Activated naive CD4-positive, alpha-beta T cell treated with anti-CD3 and anti-CD28 coated beads, Interleukin-2, amount 10 ng/mL, durations not matched to agents 7 days and 5 days (primary cell): ENCODE measurements around the gene ADAMTS15.

Source experiments
- CTCF ChIA-PET: fragments of 350-600 bp; sonication (Branson Sonifier 250); formaldehyde crosslinking; loops from one replicate; lab custom pipeline; 2021; ENCODE audit warnings: antibody characterized with exemption; lab: Charles Lee
- DNase-seq: peaks from one replicate; pipeline ENCODE4 v3.0.0-alpha.2; 2020
- H3K27ac Mint-ChIP-seq: one replicate; pipeline ENCODE4 v1.8.0; 2021; ENCODE audit warnings: mild to moderate bottlenecking, moderate library complexity, mixed read lengths
- H3K27me3 Mint-ChIP-seq: one replicate; pipeline ENCODE4 v1.8.0; 2021; ENCODE audit warnings: mild to moderate bottlenecking, mixed read lengths
- H3K36me3 Mint-ChIP-seq: one replicate; pipeline ENCODE4 v1.8.0; 2021; ENCODE audit warnings: mixed read lengths
- H3K4me1 Mint-ChIP-seq: one replicate; pipeline ENCODE4 v1.8.0; 2021; ENCODE audit warnings: mixed read lengths
- H3K4me3 Mint-ChIP-seq: one replicate; pipeline ENCODE4 v1.8.0; 2021; ENCODE audit warnings: mild to moderate bottlenecking, moderate library complexity, mixed read lengths
- H3K9me3 Mint-ChIP-seq: one replicate; pipeline ENCODE4 v1.8.0; 2021; ENCODE audit warnings: mixed read lengths

The ADAMTS15 gene

GRCh38 chr11:130411223-130411622 is 37.2 kb upstream of the ADAMTS15 start:
- Mint-ChIP-seq H3K4me3 (no peak overlapping the region), H3K36me3 (no peaks in the 10 kb centered on the region), H3K9me3 (no peaks in the 10 kb centered on the region), H3K4me1 (no peaks in the 10 kb centered on the region), H3K27me3 (peaks cover 36% of the 10 kb centered on the region), H3K27ac (no peak overlapping the region)
- CTCF ChIA-PET, result no interaction called here
- no peak for DNase-seq

- H3K27ac Mint-ChIP-seq, result no peak overlapping the region
- no peak for DNase-seq
- CTCF ChIA-PET, result interaction anchor here (0.7 kb wide), 1 partner anchor 23 kb away, joined by 3 read pairs; no protein-coding TSS in a partner anchor
- H3K36me3 Mint-ChIP-seq, result no peaks in the 10 kb centered on the region
- no peaks in the 10 kb centered on the region for H3K9me3 Mint-ChIP-seq
- peaks cover 36% of the 10 kb centered on the region for H3K27me3 Mint-ChIP-seq
- no peak overlapping the region for H3K4me3 Mint-ChIP-seq
- H3K4me1 Mint-ChIP-seq, result no peaks in the 10 kb centered on the region
Observed at GRCh38 chr11:130413405-130414106, 34.9 kb upstream of the ADAMTS15 start.

- Mint-ChIP-seq H3K4me3 (no peak overlapping the region), H3K9me3 (no peaks in the 10 kb centered on the region), H3K4me1 (no peaks in the 10 kb centered on the region), H3K36me3 (no peaks in the 10 kb centered on the region), H3K27ac (no peak overlapping the region), H3K27me3 (peaks cover 36% of the 10 kb centered on the region)
- CTCF ChIA-PET, result interaction anchor here (1.0 kb wide), 1 partner anchor 448 kb away, joined by 3 read pairs; no protein-coding TSS in a partner anchor
- no peak for DNase-seq
Observed at GRCh38 chr11:130414107-130415080, 34.1 kb upstream of the ADAMTS15 start.

GRCh38 chr11:130415731-130416529 is 32.5 kb upstream of the ADAMTS15 start:
- no peak overlapping the region for H3K27ac Mint-ChIP-seq
- no peaks in the 10 kb centered on the region for H3K36me3 Mint-ChIP-seq
- no peak for DNase-seq
- H3K4me1 Mint-ChIP-seq, result no peaks in the 10 kb centered on the region
- H3K9me3 Mint-ChIP-seq, result no peaks in the 10 kb centered on the region
- H3K27me3 Mint-ChIP-seq, result peaks cover 38% of the 10 kb centered on the region
- CTCF ChIA-PET, result interaction anchor here (1.0 kb wide), 1 partner anchor 446 kb away, joined by 3 read pairs; no protein-coding TSS in a partner anchor
- H3K4me3 Mint-ChIP-seq, result no peak overlapping the region

GRCh38 chr11:130416530-130416882 is 31.9 kb upstream of the ADAMTS15 start:
- no peak overlapping the region for H3K27ac Mint-ChIP-seq
- peaks cover 38% of the 10 kb centered on the region for H3K27me3 Mint-ChIP-seq
- no peak for DNase-seq
- CTCF ChIA-PET, result interaction anchor here (0.9 kb wide), 1 partner anchor 14 kb away, joined by 3 read pairs; no protein-coding TSS in a partner anchor
- no peaks in the 10 kb centered on the region for H3K36me3 Mint-ChIP-seq
- no peaks in the 10 kb centered on the region for H3K4me1 Mint-ChIP-seq
- no peaks in the 10 kb centered on the region for H3K9me3 Mint-ChIP-seq
- no peak overlapping the region for H3K4me3 Mint-ChIP-seq

GRCh38 chr11:130416906-130417305 is 31.5 kb upstream of the ADAMTS15 start:
- CTCF ChIA-PET, result interaction anchor here (0.8 to 0.9 kb wide), 2 partner anchors 14 to 16 kb away, joined by 3 read pairs; no protein-coding TSS in a partner anchor
- Mint-ChIP-seq H3K9me3 (no peaks in the 10 kb centered on the region), H3K27ac (no peak overlapping the region), H3K4me1 (no peaks in the 10 kb centered on the region), H3K27me3 (peaks cover 37% of the 10 kb centered on the region), H3K36me3 (no peaks in the 10 kb centered on the region), H3K4me3 (no peak overlapping the region)
- no peak for DNase-seq

GRCh38 chr11:130418210-130418609 is 30.2 kb upstream of the ADAMTS15 start:
- Mint-ChIP-seq H3K9me3 (no peaks in the 10 kb centered on the region), H3K36me3 (no peaks in the 10 kb centered on the region), H3K27me3 (peaks cover 43% of the 10 kb centered on the region), H3K4me3 (no peak overlapping the region), H3K4me1 (no peaks in the 10 kb centered on the region), H3K27ac (no peak overlapping the region)
- no peak for DNase-seq
- CTCF ChIA-PET, result no interaction called here

GRCh38 chr11:130418756-130419155 is 29.7 kb upstream of the ADAMTS15 start:
- Mint-ChIP-seq H3K36me3 (no peaks in the 10 kb centered on the region), H3K4me3 (no peak overlapping the region), H3K4me1 (no peaks in the 10 kb centered on the region), H3K9me3 (no peaks in the 10 kb centered on the region), H3K27ac (no peak overlapping the region), H3K27me3 (peaks cover 43% of the 10 kb centered on the region)
- no peak for DNase-seq
- CTCF ChIA-PET, result no interaction called here

GRCh38 chr11:130420478-130421198 is 27.8 kb upstream of the ADAMTS15 start:
- no peaks in the 10 kb centered on the region for H3K36me3 Mint-ChIP-seq
- no peaks in the 10 kb centered on the region for H3K9me3 Mint-ChIP-seq
- no peak overlapping the region for H3K27ac Mint-ChIP-seq
- peaks cover 53% of the 10 kb centered on the region for H3K27me3 Mint-ChIP-seq
- DNase-seq, result no peak
- no peak overlapping the region for H3K4me3 Mint-ChIP-seq
- CTCF ChIA-PET, result no interaction called here
- H3K4me1 Mint-ChIP-seq, result no peaks in the 10 kb centered on the region

- peaks cover 59% of the 10 kb centered on the region for H3K27me3 Mint-ChIP-seq
- CTCF ChIA-PET, result no interaction called here
- no peak overlapping the region for H3K27ac Mint-ChIP-seq
- no peaks in the 10 kb centered on the region for H3K36me3 Mint-ChIP-seq
- no peaks in the 10 kb centered on the region for H3K9me3 Mint-ChIP-seq
- H3K4me3 Mint-ChIP-seq, result no peak overlapping the region
- no peaks in the 10 kb centered on the region for H3K4me1 Mint-ChIP-seq
- no peak for DNase-seq
Observed at GRCh38 chr11:130421199-130421585, 27.3 kb upstream of the ADAMTS15 start.

- Mint-ChIP-seq H3K9me3 (no peaks in the 10 kb centered on the region), H3K27me3 (peaks cover 61% of the 10 kb centered on the region), H3K4me1 (no peaks in the 10 kb centered on the region), H3K4me3 (no peak overlapping the region), H3K36me3 (no peaks in the 10 kb centered on the region), H3K27ac (no peak overlapping the region)
- DNase-seq, result no peak
- CTCF ChIA-PET, result no interaction called here
Observed at GRCh38 chr11:130421697-130422096, 26.7 kb upstream of the ADAMTS15 start.

- Mint-ChIP-seq H3K4me3 (no peak overlapping the region), H3K27ac (no peak overlapping the region), H3K27me3 (peaks cover 67% of the 10 kb centered on the region), H3K9me3 (no peaks in the 10 kb centered on the region), H3K4me1 (peaks cover 5% of the 10 kb centered on the region), H3K36me3 (peaks cover 2% of the 10 kb centered on the region)
- CTCF ChIA-PET, result interaction anchor here (0.5 kb wide), 1 partner anchor 186 kb away, joined by 3 read pairs; no protein-coding TSS in a partner anchor
- no peak for DNase-seq
Observed at GRCh38 chr11:130422251-130422995, 26.0 kb upstream of the ADAMTS15 start.
